Fibroblast of lung (primary cell): ENCODE data around the gene PLCL1.
"Not testable (repeated sequence)": the region's sequence is repeated elsewhere in the genome, so short reads cannot be mapped to it uniquely, and the experiment has no call there.

Source experiments
- CTCF ChIP-seq, 2 donors: IDR thresholded peaks in 1 of 2; conservative IDR thresholded peaks in 1 of 2; 1 replicate in 1 of 2; 2 replicates in 1 of 2; pipeline ENCODE4 v1.5.1; 2011 to 2012; ENCODE audit warnings: low read length in 2 of 2, control low read depth in 1 of 2, inconsistent platforms in 1 of 2, low read depth in 1 of 2, mild to moderate bottlenecking in 1 of 2
- EZH2 ChIP-seq: IDR thresholded peaks from 2 replicates; pipeline ENCODE4 v1.5.1; 2012; ENCODE audit warnings: low read length, control low read depth, mild to moderate bottlenecking; ENCODE audit errors: missing control alignments

GRCh38 chr2:198196556-198196955 is 392.2 kb downstream of the PLCL1 start:
- TF ChIP-seq CTCF (conservative IDR thresholded peaks at IDR 0.05 in 1 of 2, IDR thresholded peaks at IDR 0.05 in 1 of 2; ENCODE audit: low read depth in 1 of 2, low read length in 2 of 2); EZH2: not testable (repeated sequence)
